A172 (cell line): ENCODE results near the gene GSTM5. TPM values are rescaled to one million over a fixed set of nuclear protein-coding genes. Genes with fewer than 3 reads are reported as not detected.
"Not testable (repeated sequence)": the region's sequence is repeated elsewhere in the genome, so short reads cannot be mapped to it uniquely, and the experiment has no call there.

Experiments
- DNase-seq: peaks from one replicate; pipeline ENCODE4 v3.0.0-alpha.2; 2015; ENCODE audit warnings: low spot score
- total RNA-seq: library from RNA; depleted of rRNA; stranded (reverse); fragments of >200 nt; shearing (Covaris generic); gene quantifications from 2 replicates; pipeline ENCODE4 v1.2.3, GENCODE V29; 2014; rRNA removed

Gene GSTM5
- 0.03 TPM in 1 of 2 replicates, not detected in the other for total RNA-seq

DNA sequence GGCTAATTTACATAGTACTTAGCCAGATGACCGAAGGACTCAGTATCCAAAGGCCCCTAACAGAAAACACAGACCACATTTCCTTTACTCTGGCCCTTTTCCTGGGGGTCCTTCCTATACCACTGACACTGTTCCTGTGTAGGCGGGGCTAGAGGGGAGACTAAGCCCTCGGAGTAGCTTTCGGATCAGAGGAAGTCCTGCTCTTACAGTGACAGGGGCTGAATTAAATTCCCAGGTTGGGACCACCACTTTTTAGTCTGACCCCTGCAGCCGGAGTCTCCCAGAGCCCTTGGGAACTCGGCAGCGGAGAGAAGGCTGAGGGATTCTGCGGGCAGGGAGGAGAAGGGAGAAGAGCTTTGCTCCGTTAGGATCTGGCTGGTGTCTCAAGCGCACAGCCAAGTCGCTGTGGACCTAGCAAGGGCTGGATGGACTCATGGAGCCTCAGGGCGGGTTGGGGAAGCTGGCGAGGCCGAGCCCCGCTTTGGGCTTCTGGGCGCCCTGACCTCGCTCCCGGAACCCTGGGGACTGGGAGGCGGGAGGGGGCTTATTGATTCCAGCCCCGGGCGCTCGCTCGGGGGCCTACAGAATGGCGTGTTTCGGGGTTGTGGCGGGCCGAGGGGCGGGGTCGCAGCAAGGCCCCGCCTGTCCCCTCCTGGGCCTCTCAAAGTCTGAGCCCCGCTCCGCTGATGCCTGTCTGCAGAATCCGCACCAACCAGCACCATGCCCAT lies at the start of gene GSTM5:
GSTM5 (plus strand) TSS at position 659 of the 728 bp plus-strand sequence; CDS start at position 721, 62 bp downstream.
- DNase-seq, result not testable (repeated sequence)

DNA sequence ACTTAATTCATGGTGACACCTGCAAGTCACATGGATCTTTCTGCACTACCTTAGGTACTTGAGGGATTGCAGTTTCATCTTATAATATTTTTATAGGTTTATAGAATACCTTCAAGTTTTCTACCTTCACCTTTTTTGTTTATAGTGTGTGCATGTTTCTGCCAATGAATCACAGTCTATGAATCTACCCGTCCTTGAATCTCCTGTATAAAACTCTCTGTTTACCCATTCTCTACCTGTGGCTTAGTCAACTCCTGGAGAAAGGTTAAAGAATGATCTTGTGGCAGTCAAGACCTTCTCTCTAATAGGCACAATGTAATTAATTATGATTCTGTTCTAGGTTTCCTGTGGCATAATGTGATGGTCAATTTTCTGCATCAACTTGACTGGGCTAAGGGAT lies 47.4 kb upstream of the GSTM5 start:
- DNase-seq, result no peak

DNA sequence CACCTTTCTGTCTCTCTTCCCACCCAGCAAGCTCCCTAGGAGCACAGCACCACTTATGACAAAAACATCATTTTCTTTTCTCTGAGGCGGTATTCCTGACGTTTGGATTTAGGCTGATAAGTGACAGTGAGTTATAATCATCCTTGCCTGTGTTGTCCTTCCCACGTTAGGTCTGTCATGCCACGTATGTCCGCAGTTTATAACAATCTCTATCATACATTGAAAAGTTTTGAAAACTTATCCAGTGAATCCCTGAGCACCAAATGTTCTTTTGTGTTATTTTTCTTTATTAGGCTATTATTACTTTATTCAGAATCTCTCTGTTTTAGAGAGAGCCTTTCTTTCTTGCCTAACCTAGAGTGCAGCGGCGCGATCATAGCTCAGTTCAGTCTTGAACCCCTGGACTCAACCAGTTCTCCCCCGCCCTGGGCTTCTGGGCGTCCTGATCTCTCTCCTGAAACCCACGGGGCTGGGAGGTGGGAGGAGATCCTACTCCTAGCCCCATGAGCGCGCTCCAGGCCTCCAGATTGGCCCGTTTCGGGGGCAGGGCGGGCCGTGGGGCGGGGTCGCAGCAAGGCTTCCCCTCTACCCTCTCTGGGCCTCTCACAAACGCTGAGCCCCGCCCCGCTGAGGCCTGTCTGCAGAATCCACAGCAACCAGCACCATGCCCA lies 44.5 kb upstream of the GSTM5 start, which contains the start of gene GSTM2:
GSTM2 (plus strand) TSS at position 606 of the 671 bp plus-strand sequence; CDS start at position 665, 59 bp downstream.
- DNase-seq, result peak; percentile 69

DNA sequence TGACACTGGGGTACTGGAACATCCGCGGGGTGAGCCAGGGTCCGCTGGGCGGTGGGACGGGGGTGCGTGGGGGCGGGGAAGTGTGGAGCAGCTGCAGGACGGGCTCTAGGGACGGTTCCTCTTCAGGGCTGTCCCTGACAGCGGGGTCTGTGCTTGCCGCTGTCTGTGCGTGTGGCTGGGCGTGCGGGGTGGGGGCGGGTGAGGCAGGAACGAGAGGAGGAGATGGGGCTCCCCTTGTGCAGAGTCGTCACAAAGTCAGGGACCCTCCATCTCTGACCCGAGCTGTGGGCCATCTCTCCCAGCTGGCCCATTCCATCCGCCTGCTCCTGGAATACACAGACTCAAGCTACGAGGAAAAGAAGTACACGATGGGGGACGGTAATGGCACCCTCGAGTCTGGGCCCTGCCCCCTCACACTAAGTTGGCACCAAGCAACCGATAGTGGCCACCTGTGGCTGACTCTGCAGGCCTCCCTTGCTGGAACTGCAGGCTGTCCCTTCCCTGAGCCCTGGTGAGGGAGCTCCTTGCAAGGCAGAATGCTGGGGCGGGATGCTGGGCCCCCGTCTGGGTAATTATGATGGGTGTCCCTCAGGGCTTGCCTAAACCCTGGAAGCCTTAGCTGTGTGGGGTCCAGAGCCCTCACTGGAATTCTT lies 43.8 kb upstream of the GSTM5 start:
- no peak for DNase-seq

DNA sequence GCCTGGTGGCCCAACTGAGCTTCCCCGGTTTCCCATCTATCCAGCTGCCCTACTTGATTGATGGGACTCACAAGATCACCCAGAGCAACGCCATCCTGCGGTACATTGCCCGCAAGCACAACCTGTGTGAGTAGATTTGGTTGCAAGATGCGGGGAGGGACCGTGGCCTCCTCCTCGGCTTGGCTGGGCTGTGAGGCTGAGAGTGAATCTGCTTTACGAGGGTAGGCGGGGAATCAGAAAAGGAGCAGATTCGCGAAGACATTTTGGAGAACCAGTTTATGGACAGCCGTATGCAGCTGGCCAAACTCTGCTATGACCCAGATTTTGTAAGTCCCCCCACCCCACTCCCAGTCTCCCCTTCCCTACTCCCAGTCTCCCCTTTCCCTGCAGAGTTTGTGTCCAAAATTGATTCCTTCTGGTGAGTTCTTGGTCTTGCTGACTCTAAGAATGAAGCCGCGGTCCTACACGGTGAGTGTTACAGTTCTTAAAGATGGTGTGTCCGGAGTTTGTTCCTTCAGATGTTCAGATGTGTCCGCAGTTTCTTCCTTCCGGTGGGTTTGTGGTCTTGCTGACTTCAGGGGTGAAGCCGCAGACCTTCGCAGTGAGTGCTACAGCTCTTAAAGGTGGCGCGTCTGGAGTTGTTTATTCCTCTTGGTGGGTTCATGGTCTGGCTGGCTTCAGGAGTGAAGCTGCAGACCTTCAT lies 42.7 kb upstream of the GSTM5 start:
- DNase-seq, result no peak

DNA sequence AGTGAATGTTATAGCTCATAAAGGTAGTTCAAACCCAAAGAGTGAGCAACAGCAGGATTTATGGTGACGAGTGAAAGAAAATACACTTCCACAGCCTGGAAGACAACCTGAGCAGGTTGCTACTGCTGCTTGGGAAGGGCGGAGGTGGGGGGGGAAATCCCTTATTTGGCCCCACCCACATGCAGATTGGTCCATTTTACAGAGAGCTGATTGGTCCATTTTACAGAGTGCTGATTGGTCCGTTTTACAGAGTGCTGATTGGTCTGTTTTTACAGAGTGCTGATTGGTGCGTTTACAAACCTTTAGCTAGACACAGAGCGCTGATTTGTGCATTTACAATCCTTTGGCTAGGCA lies 42.1 kb upstream of the GSTM5 start:
- not testable (repeated sequence) for DNase-seq

DNA sequence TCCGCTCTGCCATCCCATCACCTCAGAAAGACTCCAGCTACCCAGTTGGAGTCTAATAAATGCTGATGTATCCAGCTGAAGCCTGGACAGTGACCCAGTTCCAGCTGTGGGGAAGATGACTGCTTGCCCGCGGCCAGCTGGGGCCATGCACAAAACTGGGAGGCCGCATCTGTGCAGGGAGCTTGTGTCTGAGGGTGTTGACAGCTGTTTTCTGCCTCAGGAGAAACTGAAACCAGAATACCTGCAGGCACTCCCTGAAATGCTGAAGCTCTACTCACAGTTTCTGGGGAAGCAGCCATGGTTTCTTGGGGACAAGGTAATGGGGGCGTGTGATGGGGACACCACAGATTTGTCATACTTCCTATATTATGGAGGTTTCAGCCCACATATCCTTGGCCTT lies 41.0 kb upstream of the GSTM5 start:
- DNase-seq, result no peak

DNA sequence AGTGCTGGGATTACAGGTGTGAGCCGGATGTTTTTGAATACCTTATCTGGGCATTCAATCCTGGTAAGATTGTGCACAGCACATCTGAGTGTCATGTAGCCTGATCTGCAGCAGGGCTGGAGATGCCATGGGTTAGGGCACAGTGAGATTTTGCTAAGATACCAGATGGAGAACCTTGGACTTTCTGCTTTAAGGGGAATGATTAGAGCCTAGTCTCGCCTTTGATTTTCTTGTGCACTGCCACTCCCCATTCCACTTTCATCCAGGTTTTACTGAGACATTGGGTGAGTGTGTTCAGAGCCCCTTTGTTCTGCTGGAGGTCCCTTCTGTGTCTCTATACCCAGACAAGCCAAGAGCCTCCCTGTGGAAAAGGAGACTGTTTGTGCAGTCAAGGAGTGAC lies 38.2 kb upstream of the GSTM5 start:
- DNase-seq, result not testable (repeated sequence)

DNA sequence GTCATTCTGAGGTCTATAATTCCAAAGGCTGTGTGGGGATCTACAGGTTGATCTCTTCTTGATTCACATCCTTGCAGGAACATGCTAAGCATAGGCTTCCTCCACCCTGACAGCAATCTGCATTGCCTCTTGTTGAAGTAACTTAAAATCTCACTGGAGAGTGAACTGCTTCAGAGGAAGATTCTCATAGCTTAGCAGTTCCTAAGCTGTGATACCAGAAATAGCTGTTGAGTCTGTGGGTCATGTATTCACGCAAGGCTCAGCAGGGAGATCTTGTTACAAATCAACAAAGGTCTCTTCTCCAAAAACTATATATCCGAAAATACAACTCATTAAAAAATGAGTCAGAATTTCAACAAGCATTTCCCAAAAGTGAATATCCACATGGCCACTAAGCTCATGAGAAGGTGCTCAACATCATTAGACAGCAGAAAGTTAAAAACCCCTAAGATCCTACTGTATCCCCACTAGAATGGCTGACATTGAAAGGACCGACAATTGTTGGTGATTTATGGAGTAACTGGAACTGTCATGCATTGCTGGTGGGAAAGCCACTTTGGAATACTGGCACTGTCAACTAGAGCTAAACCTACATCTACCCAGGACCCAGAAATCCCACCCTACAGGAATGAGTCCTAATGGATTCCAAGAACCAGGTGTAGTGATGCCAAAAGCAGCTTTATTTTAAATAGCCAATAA lies 35.2 kb upstream of the GSTM5 start:
- DNase-seq, result not testable (repeated sequence)

DNA sequence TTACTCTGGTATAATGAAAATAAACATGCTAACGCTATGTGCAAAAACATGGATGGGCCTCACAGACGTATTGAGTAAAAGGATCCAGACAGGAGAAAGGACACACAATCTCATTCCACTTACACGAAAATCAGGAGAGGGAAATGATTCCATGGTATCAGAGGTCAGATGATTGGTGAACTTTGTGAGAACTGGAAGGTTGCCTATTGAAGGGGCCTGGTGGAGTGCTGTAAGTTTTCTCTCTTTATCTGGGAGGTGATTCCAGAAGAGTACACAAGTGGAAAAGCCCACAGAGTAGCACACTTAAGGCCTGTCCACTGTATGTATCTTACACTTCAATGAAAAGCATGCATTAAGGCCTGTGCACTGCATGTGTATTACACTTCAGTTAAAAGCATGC lies 34.6 kb upstream of the GSTM5 start:
- DNase-seq, result no peak

DNA sequence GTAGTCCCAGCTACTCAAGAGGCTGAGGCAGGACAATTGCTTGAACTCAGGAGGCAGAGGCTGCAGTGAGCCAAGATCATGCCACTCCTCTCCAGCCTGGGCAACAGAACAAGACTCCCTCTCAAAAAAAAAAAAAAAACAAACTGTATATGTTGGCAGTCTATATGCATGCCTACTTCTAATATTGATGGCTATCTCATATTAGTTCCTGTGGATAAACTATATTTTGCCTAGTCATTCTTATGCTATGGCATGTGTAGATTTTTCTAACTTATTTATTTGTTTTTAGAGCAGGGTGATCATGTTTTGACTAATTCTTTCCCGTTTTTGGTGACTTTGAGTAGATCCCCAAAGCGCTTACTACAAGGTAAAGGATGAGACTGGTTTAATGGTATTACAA lies 33.4 kb upstream of the GSTM5 start:
- not testable (repeated sequence) for DNase-seq

DNA sequence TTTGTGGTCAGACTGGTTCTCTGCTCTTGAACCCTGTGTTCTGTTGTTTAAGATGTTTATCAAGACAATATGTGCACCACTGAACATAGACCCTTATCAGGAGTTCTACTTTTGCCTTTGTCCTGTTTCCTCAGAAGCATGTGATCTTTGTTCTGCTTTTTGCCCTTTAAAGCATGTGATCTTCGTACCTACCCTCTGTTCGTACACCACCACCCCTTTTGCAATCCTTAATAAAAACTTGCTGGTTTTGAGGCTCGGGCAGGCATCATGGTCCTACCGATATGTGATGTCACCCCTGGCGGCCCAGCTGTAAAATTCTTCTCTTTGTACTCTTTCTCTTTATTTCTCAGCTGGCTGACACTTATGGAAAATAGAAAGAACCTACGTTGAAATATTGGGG lies 27.3 kb upstream of the GSTM5 start:
- not testable (repeated sequence) for DNase-seq

DNA sequence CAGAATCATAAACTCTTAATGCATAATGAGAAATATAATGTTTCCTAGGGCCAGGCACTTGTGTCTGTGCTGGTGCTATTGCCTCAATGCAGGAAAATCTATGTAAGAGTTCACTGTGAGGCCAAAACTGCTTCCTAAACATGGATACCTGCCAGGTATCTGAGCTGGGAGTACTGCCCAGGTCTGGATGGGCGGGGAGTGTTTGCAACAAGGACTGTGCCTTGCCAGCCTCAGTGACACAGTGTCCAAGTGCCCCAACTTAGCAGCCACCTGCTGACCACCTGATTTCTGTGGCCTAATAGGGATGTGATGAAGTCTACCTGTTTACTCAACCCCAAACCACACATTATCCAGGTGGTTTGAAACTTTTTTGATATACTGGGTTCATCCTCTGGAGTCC lies 26.7 kb upstream of the GSTM5 start:
- not testable (repeated sequence) for DNase-seq

DNA sequence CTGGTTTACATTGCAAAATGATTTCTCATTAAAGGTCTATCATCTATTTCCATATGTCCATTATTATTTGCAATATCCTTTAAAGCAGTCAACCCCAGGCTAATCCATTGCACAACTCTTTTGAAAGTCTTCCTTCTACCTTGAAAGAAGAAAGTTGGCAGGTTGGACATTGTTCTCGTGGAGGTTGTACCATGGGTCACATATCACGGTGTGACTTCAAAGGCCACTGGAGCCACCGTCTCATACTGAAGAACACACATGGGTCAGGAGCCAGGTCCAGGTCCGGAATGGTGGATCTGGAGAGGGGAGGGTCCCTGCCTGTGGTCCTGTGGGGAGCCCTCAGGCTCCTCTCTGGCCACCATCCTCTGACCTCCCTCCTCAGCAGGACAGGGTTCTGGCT lies 26.2 kb upstream of the GSTM5 start:
- DNase-seq, result not testable (repeated sequence)

DNA sequence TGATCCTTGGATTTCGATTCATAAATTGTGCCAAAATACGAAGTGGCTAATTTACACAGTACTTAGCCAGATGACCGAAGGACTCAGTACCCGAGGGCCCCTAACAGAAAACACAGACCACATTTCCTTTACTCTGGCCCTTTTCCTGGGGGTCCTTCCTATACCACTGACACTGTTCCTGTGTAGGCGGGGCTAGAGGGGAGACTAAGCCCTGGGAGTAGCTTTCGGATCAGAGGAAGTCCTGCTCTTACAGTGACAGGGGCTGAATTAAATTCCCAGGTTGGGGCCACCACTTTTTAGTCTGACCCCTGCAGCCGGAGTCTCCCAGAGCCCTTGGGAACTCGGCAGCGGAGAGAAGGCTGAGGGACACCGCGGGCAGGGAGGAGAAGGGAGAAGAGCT lies 24.9 kb upstream of the GSTM5 start:
- DNase-seq, result not testable (repeated sequence)

DNA sequence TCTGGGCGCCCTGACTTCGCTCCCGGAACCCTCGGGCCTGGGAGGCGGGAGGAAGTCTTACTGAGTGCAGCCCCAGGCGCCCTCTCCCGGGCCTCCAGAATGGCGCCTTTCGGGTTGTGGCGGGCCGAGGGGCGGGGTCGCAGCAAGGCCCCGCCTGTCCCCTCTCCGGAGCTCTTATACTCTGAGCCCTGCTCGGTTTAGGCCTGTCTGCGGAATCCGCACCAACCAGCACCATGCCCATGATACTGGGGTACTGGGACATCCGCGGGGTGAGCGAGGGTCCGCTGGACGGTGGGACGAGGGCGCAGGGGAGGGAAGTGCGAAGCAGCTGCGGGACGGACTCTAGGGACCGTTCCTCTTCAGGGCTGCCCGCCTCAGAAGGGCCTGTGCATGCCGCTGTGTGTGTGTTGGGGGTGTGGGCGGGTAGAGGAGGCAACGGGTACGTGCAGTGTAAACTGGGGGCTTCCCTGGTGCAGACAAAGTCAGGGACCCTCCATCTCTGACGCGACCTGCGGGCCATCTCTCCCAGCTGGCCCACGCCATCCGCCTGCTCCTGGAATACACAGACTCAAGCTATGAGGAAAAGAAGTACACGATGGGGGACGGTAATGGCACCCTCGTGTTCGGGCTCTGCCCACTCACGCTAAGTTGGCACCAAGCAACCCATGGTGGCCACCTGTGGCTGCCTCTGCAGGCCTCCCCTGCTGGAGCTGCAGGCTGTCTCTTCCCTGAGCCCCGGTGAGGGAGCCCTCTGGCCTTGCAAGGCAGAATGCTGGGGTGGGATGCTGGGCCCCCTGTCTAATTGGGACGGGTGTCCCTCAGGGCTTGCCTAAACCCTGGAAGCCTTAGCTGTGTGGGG lies 24.2 kb upstream of the GSTM5 start, which contains the start of gene GSTM1:
GSTM1 (plus strand) TSS at position 177 of the 859 bp plus-strand sequence; CDS start at position 234, 57 bp downstream.
- no peak for DNase-seq

DNA sequence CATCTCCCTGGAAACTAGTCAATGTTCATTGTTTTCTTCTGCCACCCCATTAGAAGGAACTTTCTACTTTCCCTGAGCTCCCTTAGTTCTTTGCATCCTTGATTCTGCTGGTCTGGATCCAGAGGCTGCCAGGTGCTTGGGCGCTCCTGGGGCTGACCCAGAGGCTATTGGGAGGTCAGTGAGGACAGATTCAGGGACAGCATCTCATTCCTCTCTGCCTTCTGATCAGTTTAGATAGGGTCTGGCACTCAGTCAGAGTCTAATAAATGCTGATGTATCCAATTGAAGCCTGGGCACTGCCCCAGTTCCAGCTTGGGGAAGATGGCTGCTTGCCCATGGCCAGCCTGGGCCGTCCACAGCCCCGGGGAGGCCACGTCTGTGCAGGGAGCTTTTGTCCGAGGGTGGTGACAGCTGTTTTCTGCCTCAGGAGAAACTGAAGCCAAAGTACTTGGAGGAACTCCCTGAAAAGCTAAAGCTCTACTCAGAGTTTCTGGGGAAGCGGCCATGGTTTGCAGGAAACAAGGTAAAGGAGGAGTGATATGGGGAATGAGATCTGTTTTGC lies 22.1 kb upstream of the GSTM5 start:
- no peak for DNase-seq

DNA sequence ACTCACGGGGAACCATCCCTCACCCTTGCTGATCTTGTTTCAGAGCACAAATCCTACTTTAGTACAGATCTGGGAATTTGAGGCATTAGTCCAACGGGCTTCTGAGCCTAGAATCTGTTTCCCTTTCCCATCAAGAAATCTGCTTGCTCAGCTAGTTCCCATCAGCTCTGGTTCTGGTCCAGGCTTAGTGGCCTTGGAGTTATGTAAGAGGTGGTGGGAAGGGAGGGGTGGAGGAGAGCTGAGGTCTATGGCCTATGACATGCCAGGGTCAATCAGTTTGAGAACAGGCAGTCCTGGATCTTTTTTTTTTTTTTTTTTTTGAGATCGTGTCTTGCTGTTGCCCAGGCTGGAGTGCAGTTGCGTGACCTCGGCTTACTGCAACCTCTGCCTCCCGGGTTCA lies 20.3 kb upstream of the GSTM5 start:
- no peak for DNase-seq

DNA sequence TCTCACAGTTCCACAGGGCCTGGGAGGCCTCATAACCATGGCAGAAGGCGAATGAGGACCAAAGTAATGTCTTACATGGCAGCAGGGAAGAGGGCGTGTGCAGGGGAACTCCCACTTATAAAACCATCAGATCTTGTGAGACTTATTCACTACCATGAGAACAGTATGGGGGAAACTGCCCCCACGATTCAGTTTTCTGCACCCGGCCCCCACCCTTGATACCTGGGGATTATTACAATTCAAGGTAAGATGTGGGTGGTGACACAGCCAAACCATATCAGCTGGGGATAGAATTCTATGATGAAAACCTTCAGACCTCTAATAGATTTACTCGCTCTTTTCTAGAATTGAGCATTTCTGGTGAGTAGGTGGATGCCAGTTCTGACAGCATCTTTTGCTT lies 17.7 kb upstream of the GSTM5 start:
- DNase-seq, result not testable (repeated sequence)

DNA sequence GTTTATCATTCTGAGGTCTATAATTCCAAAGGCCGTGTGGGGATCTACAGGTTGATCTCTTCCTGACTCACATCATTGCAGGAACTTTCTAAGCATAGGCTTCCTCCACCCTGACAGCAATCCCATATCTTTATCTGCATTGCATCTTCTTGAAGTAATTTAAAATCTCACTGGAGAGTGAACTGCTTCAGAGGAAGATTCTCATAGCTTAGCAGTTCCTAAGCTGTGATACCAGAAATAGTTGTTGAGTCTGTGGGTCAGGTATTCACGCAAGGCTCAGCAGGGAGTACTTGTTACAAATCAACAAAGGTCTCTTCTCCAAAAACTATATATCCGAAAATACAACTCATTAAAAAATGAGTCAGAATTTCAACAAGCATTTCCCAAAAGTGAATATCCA lies 16.9 kb upstream of the GSTM5 start:
- DNase-seq, result not testable (repeated sequence)
